GM19438 (cell line): ENCODE results near the gene TXNDC11.

Source experiments
- ATAC-seq: cut with Tn5 transposase; IDR thresholded peaks from one replicate; pipeline ENCODE4 v1.9.1; 2021; ENCODE audit warnings: low read depth; ENCODE audit not compliant: unreplicated experiment

TXNDC11 gene

GRCh38 chr16:11666103-11667055, 76.3 kb downstream of the TXNDC11 start:
- ATAC-seq: no peak

DNA sequence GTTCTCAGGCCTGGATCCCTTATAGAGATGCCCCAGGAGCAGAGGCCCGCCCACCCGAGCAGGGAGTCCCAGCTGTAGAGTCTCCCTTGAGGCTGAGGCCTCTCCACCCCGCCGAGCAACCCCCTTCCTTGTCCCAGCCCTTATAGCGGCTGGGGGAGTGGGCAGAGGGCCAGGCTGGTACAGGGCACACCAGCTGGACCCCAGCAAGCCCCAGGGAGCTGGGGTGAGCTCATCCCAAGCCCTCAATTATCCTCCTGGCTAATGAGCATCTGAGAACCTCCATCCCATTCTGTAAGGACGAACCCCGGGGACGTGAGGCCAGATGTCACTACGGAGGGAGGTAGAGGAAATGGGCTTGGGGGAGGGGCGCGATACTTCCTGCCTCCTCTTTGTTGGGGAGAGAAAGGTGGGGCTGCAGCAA, 77.6 kb downstream of the TXNDC11 start:
- ATAC-seq: no peak

DNA sequence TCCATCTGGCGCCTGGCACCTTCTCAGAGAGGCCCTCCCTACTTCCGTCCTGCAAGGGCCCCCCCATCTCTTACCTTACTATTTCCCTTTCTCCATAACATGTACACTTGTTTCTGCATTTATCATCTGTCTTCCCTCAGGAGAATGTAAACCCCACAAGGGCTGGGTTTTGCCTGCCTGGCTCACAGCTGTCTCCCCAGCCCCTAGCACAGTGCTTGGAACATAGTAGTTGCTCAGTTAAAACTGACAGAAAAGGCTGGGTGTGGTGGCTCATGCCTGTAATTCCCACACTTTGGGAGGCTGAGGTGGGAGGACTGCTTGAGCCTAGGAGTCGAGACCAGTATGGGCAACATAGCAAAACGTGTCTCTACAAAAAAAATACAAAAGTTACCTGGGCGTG, 80.1 kb downstream of the TXNDC11 start:
- ATAC-seq: no peak

DNA sequence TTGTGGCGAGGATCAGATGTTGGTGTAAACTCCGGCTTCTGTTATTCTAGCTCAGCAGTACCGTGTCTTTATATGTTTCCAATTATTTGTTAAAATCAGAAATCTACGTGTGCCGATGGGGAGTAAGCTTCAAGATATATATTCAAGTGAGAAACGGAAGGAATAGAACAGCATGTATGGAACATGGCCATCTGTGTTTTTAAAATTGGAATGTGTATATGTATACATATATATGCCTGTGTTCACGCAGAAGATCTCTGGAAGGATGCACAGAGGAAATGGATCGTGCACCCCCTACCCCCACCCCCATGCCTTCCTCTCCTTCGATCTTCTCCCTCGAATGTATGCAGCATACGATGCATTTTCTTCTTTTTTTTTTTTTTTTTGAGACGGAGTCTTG, 82.1 kb downstream of the TXNDC11 start:
- ATAC-seq: no peak

DNA sequence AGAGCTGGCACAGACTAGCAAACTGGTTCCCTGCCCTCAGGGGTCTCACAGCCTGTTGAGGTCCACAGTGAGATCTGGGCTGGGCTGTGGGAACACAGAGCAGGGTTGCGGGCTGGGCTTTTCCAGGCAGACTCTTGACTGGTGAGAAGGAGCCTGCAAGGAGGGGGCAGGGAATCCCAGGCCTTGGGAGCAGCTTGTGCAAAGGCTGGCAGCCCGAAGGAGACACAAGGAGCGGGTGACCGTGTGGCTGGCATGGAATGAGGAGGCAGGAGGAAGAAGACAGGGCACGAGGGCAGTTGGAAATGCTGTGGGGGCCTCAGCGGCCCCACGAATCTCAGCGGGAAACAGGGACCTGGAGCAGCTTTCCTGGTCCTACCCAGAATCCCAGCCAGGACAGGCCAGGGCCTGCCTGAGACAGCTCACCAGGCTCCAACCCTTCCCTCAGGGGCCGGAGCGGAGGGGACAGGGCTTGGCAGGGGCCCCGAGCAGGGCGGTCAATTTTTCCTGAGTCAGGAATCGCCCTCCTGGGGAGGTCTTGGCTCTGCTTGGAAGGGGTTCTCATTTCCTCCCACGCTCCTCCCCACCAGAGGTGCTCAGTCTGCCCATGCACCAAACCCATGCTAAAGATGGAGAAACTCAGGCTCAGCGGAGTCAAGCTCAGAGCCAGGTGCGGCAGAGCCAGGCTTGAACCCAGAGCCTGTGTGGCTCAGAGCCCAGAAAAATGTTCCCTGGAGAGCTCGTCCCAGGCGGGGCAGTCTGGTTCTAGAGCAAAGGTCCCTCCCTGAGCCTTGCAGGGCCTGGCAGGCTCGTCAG, 83.6 kb downstream of the TXNDC11 start:
- no peak for ATAC-seq

GRCh38 chr16:11657556-11657955, 85.1 kb downstream of the TXNDC11 start:
- ATAC-seq: no peak

DNA sequence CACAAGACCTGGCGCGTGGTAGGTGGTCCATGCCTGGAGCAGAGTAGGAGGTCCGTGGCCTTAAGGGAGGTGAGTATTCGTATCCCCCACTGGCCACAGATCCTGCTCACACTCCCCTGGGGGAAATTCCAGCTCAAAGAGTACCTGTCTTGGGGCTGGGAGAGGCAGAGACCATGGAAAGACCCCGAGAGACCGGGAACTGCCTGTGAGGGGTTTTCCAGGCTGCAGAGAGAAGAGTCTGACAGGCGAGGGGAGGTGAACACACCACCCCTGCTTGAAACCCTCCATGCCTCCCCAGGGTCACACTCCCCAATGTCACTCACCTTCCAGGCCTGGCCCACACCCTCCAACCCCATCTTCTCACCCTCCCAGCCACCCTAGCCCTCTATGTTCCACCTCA, 87.0 kb downstream of the TXNDC11 start:
- no peak for ATAC-seq

DNA sequence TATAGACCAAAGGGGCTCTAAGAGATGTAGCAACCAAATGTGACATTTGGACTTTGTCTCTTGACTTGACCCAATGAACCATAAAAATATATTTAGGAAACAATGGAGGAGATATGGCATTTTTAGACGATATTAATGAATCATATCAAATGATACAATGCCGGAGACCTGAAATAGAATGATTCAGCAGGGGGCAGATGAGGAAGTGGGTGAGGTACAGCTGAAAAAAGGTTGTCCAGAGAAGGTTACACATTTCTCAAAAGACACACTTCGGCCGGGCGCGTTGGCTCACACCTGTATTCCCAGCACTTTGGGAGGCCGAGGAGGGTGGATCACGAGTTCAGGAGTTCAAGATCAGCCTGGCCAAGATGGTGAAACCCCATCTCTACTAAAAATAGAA, 90.9 kb downstream of the TXNDC11 start:
- no peak for ATAC-seq

DNA sequence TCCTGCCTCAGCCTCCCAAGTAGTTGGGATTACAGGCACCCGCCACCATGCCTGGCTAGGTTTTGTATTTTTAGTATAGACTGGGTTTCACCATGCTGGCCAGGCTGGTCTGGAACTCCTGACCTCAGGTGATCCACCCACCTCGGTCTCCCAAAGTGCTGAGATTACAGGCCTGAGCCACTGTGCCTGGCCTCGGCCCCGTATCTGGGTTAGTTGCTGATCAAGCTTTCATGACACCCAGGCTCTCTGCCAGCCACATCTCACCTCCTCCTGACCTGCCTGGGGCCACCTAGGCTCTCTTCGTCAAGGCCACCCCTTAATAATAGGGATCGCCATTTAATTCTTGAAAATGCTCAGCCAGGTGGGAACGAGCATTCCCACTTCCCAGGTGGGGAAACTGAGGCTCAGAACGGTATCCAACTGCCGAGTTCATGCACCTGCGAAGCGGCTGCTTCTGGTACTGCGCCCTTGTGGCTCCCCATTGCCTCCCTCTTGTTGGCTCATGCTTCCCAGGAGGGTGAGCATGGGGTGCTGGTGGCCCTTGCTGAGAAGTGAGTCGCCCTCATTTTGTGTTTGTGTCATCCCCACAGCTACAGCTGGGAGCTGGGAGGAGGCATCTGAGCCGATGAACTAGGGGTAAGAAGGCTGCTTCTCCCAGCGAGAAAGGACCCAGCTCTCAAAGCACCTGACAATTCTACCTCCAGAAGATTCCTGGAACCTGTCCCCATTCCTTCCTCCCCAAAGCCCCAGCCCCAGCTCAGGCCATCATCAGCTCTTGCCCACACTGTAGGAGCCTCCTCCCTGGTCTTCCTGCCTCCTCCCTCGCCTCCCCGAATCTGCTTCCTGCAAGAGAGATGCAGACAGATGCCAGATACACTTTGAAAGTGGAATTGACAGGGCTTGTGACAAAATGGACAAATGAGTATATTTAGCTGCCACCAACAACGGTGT, 91.7 kb downstream of the TXNDC11 start:
- ATAC-seq: no peak

DNA sequence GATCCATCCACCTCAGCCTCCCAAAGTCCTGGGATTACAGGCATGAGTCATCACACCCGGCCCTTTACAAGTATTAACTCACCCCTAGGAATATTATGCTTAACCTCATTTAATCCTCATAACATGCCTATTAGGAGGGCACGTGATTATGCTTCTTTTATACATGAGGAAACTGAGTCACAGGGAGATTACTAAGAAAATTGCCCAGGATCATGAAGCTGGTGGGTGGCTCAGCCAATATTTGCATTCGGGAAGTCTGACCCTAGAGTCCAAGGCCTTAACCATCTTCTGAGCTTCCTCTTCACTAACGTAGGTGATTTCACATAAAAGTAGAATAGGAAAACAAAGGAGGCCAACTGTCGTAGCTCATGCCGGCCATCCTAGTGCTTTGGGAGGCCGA, 93.4 kb downstream of the TXNDC11 start:
- no peak for ATAC-seq

GRCh38 chr16:11642765-11643116, 99.9 kb downstream of the TXNDC11 start:
- no peak for ATAC-seq

GRCh38 chr16:11640987-11641817, 101.5 kb downstream of the TXNDC11 start:
- ATAC-seq: no peak

DNA sequence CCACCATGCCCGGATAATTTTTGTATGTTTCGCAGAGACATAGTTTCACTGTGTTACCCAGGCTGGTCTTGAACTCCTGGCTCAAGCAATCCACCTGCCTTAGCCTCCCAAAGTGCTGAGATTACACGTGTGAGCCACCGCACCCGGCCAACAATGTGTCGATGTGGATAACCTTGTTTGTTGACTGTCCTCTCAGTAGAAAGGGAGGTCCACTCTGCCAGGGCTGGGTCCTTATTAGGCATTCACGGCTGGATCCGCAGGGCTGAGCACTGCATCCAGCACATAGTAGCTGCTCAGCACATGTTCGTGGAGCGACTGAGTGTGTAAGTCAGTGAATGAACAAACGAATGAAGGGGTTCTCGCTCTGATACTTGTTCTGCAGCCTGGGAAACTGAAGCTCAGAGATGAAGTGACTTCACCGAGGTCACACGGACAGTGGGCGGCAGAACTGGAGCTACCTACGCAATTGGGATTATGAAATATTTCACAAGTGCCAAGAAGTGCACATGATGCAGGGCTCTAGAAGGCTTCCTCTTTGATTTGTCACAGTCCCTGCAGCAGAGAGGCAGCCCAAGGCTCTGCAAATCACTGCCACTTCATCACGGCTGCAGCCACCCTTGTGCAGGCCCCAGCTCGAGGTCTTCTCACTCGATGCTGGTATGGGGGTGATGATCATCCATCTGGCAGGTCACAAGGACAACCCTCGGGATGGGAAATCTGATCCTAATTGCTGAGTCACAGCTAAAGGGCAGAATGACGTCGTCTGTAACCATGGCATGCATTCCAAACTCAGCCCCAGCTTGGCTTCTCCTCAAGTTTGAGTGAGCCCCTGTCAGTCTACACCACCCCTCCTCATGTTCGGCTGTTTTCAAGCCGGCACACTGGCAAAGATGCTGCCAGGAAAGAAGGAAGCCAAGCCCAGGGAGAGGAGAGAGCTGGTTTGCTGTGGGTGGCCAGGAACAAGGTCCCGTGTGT, 102.4 kb downstream of the TXNDC11 start:
- no peak for ATAC-seq

DNA sequence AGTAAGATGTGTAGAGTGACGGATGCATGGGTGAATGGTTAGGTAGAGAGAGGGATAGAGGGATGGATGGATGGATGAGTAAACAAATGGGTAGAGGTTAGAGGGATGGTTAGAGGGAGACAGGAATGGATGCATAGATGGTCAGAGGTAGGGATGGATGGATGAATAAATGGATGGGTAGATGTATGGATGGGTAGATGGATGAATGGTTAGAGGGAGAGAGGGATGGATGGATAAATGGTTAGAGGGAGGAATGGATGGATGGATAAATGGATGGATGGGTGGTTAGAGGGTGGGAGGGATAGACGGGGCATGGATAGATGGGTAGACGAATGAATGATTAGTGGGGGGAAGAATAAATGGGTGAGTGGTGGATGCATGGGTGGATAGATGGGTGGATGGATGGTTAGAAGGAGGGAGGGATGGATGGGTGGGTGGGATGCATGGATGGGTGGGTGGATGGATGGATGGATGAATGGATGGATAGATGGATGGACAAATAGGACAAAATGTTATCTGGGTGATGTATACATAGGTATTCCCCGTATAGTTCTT, 103.6 kb downstream of the TXNDC11 start:
- ATAC-seq: no peak

GRCh38 chr16:11638140-11638539, 104.5 kb downstream of the TXNDC11 start:
- no peak for ATAC-seq

- ATAC-seq: no peak
Measured at GRCh38 chr16:11637320-11637719, 105.3 kb downstream of the TXNDC11 start.

GRCh38 chr16:11636172-11636721, 106.4 kb downstream of the TXNDC11 start:
- no peak for ATAC-seq

DNA sequence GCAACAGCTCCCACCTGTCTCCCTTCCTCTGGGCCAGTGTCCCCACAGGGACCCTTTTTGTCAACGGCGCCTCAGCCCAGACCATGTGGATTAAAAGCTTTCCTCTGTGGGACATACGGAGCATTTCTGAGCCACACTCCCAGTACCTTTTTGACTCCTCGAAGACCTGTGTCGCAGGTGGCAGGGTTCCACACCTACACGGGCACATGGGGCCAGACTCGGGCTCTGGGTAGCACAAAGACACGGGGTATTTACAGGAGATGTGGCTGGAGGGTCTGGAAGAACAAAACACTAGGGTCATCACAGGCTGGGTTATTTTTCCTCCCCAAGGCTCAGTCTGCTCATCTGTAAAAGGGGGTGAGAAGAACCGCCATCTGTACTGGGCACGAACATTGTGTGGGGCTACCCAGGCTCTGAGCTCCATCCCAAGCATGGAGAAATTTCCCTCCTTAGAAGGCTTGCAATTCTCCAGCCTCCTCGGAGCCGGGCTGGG, 106.9 kb downstream of the TXNDC11 start:
- ATAC-seq: no peak
